Mucosa of descending colon (tissue), 3 donors: Measurements from ENCODE around the gene MMD2. TPM values are rescaled to one million over a fixed set of nuclear protein-coding genes. Genes with fewer than 3 reads are reported as not detected.
A peak's percentile ranks its signal among the peaks of the same experiment; 100 is the strongest.
"Not testable (repeated sequence)": the region's sequence is repeated elsewhere in the genome, so short reads cannot be mapped to it uniquely, and the experiment has no call there.

Experiments used
- ATAC-seq: fragments of 200-7000 bp; cut with Tn5 transposase; one replicate; pipeline ENCODE4 v1.9.1; 2020; ENCODE audit warnings: mild to moderate bottlenecking, moderate library complexity
- DNase-seq, 3 donors: peaks; one replicate each; pipeline ENCODE4 v3.0.0-alpha.2; 2020
- H3K36me3 ChIP-seq: fragments of 200-600 bp; one replicate; pipeline ENCODE4 v1.8.0; 2021; ENCODE audit warnings: low read depth, mild to moderate bottlenecking
- H3K4me1 ChIP-seq: fragments of 200-600 bp; one replicate; pipeline ENCODE4 v1.8.0; 2021; ENCODE audit warnings: low read depth, mild to moderate bottlenecking
- H3K4me3 ChIP-seq: fragments of 200-600 bp; one replicate; pipeline ENCODE4 v1.8.0; 2021; ENCODE audit warnings: mild to moderate bottlenecking
- H3K9me3 ChIP-seq: fragments of 200-600 bp; one replicate; pipeline ENCODE4 v1.8.0; 2021; ENCODE audit warnings: mild to moderate bottlenecking
- CTCF ChIP-seq: fragments of 200-600 bp; IDR thresholded peaks from one replicate; pipeline ENCODE4 v1.8.0; 2022; ENCODE audit warnings: antibody characterized with exemption, mild to moderate bottlenecking
- intact Hi-C, 2 donors: fragments of 100-400 bp; cut with DNase I in 1 of 2; cut with micrococcal nuclease in 1 of 2; formaldehyde crosslinking; loops; one replicate each; pipeline versions ENCODE4 v1.11.0 to v1.11.1; 2022; cut with DNase I, micrococcal nuclease
- total RNA-seq, 3 donors: library from RNA; stranded (reverse); fragmentation: NEBNext Ultra II Directional in 2 of 3; extraction: Animal tissue kit (Norgen Biotek cat#: 25700) in 2 of 3; gene quantifications; one replicate each; pipeline versions ENCODE4 v1.2.1 to v1.2.4, GENCODE V29; 2021 to 2023
- donor health status: DM: no; HTN: no; CAD: no; lungs with moderate emphysema.
- donor health status: DM: no; HTN: no; CAD: no.
- donor health status: DM: no; HTN: yes; CAD: no.

MMD2 gene
- total RNA-seq, 3 donors from 2014 or later, result 0.47 TPM; not detected in 2

GRCh38 chr7:4973728-4974198 is 14.8 kb upstream of the MMD2 start:
- DNase-seq (peak; percentile 88 to 95 (median 93)), ATAC-seq (peak; percentile 98)
- intact Hi-C loops, result no loop called here
- H3K36me3 ChIP-seq, result peaks cover 4% of the 10 kb centered on the region
- no peaks in the 10 kb centered on the region for H3K9me3 ChIP-seq
- TF ChIP-seq CTCF, result peak; percentile 69
- H3K4me3 ChIP-seq, result peak overlapping the region; percentile 78
- H3K4me1 ChIP-seq, result peaks cover 5% of the 10 kb centered on the region

GRCh38 chr7:4972446-4972845 is 13.5 kb upstream of the MMD2 start:
- H3K4me3 ChIP-seq, DNase-seq, H3K9me3 ChIP-seq, intact Hi-C loops, ATAC-seq, H3K4me1 ChIP-seq, H3K36me3 ChIP-seq: not testable (repeated sequence)

- no peak for TF ChIP-seq CTCF
- Histone ChIP-seq H3K4me3 (no peak overlapping the region), H3K4me1 (no peaks in the 10 kb centered on the region), H3K36me3 (no peaks in the 10 kb centered on the region), H3K9me3 (no peaks in the 10 kb centered on the region)
- intact Hi-C loops, result no loop called here
- DNase-seq, result no peak
- ATAC-seq, result no peak
Measured at GRCh38 chr7:4965295-4966022, 6.5 kb upstream of the MMD2 start.

GRCh38 chr7:4964506-4964905 is 5.5 kb upstream of the MMD2 start:
- intact Hi-C loops, result no loop called here
- Histone ChIP-seq H3K4me3 (no peak overlapping the region), H3K36me3 (no peaks in the 10 kb centered on the region), H3K4me1 (no peaks in the 10 kb centered on the region), H3K9me3 (no peaks in the 10 kb centered on the region)
- no peak for TF ChIP-seq CTCF
- ATAC-seq (no peak), DNase-seq (no peak)

GRCh38 chr7:4962872-4963775 is 4.1 kb upstream of the MMD2 start:
- DNase-seq (no peak), ATAC-seq (no peak)
- TF ChIP-seq CTCF, result no peak
- H3K4me3 ChIP-seq, result no peak overlapping the region
- intact Hi-C loops, result no loop called here
- no peaks in the 10 kb centered on the region for H3K36me3 ChIP-seq
- H3K9me3 ChIP-seq, result no peaks in the 10 kb centered on the region
- no peaks in the 10 kb centered on the region for H3K4me1 ChIP-seq

- H3K9me3 ChIP-seq, result no peaks in the 10 kb centered on the region
- no peaks in the 10 kb centered on the region for H3K4me1 ChIP-seq
- intact Hi-C loops, result no loop called here
- no peak for TF ChIP-seq CTCF
- ATAC-seq, result peak; percentile 25
- no peaks in the 10 kb centered on the region for H3K36me3 ChIP-seq
- H3K4me3 ChIP-seq, result no peak overlapping the region
- DNase-seq, result no peak
Measured at GRCh38 chr7:4960363-4960762, 1.4 kb upstream of the MMD2 start.
